Measurements from ENCODE around the gene COIL.
A peak's percentile ranks its signal among the peaks of the same experiment; 100 is the strongest.
"Not testable (repeated sequence)": the region's sequence is repeated elsewhere in the genome, so short reads cannot be mapped to it uniquely, and the experiment has no call there.

Gene COIL

DNA sequence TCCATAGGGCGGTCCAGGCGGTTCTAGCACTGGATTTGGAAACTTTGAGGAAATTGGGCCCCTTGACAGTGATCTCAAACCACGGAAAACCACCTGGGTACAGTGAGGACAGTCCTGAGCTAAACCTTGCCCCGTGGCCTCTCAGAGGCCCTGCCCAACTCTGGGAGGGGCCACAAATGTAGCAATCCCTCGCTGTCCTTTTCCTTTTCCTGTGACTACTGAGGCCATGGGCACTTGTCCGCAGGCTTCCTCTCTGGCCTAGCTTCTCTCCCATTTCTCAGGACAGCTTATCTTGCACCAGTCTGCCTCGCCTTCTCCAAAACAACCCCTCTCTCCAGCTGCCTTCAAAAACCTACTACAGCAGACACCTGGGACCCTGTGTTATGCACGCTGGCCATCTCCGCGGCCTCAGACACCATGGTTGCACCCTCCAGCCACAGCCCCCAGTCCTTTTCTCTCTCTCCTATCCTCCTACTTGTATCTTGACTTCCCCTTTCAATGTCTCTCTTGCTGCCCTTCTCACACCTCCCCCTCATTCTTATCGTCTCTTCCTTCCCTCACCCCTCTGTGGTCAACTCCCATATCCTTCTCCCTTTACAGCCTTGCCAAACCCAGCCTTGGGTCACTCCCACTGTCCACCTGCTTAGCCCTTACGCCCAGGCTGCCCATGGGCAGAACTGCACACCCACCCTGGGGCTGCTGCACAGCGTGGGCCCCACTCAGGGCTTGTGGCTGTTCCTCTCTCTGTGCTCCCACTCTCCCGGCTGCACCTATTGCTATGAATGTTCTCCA is 24.7 kb upstream of the COIL start:
- Mint-ChIP-seq H3K9me3 (no peaks in the 10 kb centered on the region), H3K36me3 (peaks cover 19% of the 10 kb centered on the region), H3K4me3 (no peak overlapping the region), H3K27ac (no peak overlapping the region), H3K4me1 (no peaks in the 10 kb centered on the region)
- ATAC-seq: no peak
- no peak for DNase-seq (ENCODE audit: low spot score in 2 of 2)

DNA sequence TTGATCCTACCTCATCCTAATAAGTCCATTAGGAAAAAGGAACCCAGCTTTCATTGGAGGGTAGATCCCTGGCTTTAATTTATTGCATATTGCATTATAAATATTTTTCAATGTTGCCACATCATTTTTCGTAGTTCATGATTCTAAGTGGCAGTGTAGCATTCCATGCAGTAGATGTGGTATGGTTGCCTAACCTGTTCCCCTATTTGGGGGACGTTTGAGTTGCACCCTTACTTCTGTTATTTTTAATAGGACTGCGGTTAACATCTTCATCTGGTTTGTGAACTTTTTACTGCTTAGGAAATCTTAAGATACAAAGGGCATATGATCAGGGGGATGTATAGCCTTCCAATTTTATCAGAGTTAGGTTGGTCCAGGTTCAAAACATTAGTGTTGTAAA is 22.5 kb upstream of the COIL start:
- Mint-ChIP-seq H3K4me3 (no peak overlapping the region), H3K27ac (no peak overlapping the region), H3K9me3 (no peaks in the 10 kb centered on the region), H3K36me3 (peaks cover 22% of the 10 kb centered on the region), H3K4me1 (peaks cover 10% of the 10 kb centered on the region)
- DNase-seq (ENCODE audit: low spot score in 2 of 2) (no peak), ATAC-seq (no peak)

DNA sequence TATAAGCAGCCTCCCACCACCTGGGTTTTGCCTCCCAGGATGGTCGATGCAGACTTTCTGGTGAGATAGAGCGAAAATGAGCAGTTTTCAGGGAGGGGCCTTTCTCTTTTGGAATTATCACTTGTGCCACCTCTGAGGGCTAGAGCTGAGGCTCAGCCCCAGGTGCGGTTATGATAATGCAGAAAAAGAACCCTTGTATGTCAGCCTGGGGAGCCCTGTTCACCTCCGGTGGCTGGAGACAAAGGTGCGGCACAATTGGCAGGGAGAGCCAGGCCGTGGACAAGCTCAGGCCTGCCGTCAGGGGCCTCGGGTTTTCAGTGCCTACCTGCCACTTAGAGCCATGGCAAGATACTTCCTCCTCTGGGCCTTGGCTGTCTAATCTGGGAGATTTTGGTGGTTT is 21.5 kb upstream of the COIL start:
- Mint-ChIP-seq H3K36me3 (peaks cover 26% of the 10 kb centered on the region), H3K27ac (peak overlapping the region; percentile 76), H3K4me1 (peaks cover 14% of the 10 kb centered on the region), H3K4me3 (no peak overlapping the region), H3K9me3 (no peaks in the 10 kb centered on the region)
- ATAC-seq (no peak), DNase-seq (ENCODE audit: low spot score in 2 of 2) (no peak)

DNA sequence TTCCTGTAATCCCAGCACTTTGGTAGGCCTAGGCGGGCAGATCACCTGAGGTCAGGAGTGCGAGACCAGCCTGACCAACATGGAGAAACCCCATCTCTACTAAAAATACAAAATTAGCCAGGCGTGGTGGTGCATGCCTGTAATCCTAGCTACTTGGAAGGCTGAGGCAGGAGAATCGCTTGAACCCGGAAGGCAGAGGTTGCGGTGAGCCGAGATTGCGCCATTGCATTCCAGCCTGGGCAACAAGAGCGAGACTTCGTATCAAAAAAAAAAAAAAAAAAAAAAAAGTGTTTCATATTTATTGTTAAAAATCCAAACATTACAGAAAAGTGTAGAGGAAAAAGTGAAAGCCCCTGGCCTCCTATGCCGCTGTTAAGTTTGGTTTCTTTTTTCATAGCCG is 19.7 kb upstream of the COIL start:
- DNase-seq (ENCODE audit: low spot score in 2 of 2); ATAC-seq; H3K36me3 Mint-ChIP-seq; H3K9me3 Mint-ChIP-seq; H3K4me3 Mint-ChIP-seq; H3K27ac Mint-ChIP-seq: not testable (repeated sequence)
- H3K4me1 Mint-ChIP-seq: peaks cover 14% of the 10 kb centered on the region

DNA sequence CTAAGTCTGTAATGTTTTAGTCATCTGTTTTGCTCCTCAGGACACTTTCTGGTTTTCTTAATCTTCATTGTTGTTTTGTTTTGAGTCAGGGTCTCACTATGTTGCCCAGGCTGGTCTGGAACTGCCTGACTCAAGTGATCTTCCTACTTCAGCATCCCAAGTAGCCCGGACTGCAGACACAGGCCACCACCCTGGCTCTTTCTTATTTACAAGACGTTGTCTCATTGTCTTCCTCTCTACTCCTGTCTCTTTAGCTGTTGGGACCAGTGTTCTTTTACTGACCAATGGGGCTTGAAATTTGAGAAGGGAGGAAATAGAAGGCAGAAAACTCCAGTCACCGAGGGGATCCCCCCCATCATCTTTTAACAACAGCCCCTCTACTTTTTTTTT is 18.2 kb upstream of the COIL start:
- Mint-ChIP-seq H3K36me3 (peaks cover 7% of the 10 kb centered on the region), H3K9me3 (no peaks in the 10 kb centered on the region), H3K4me3 (peak overlapping the region; percentile 84), H3K4me1 (peaks cover 14% of the 10 kb centered on the region), H3K27ac (peak overlapping the region; percentile 76)
- ATAC-seq (peak; percentile 35), DNase-seq (ENCODE audit: low spot score in 2 of 2) (no peak)

DNA sequence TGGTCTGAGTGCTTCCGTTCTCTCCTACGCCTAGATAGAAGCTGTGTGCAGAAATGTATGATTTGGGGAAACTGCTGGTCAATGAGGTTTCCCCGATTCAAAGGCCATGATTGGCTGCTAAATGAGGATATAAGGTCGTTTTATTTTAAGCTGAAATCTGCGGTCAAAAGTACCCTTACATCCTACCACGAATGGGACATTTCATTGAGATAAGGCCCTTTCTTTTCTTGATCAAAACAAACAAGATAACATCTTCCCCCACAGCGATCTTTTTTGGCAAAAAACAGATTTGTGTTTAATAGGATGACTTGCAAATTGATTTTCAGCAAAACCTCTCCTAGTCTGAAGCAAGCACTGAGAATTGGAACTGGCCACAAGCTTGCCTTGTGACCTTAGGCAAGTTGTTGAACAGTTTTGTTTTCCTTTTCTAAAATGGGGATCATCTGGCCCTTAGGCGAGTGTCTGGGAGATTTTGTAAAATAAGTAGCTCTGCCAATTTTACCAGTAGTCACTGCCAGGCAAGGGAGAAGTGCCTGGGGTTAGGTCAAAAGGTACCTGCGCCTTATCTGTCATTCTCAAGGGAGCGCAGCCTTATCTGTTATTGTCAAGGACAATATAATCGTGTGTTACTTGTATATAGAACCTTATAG is 17.7 kb upstream of the COIL start:
- ATAC-seq: peak; percentile 27
- peaks cover 14% of the 10 kb centered on the region for H3K4me1 Mint-ChIP-seq
- peak overlapping the region; percentile 76 for H3K27ac Mint-ChIP-seq
- H3K9me3 Mint-ChIP-seq: no peaks in the 10 kb centered on the region
- peak overlapping the region; percentile 84 for H3K4me3 Mint-ChIP-seq
- H3K36me3 Mint-ChIP-seq: peaks cover 7% of the 10 kb centered on the region
- no peak for DNase-seq (ENCODE audit: low spot score in 2 of 2)

DNA sequence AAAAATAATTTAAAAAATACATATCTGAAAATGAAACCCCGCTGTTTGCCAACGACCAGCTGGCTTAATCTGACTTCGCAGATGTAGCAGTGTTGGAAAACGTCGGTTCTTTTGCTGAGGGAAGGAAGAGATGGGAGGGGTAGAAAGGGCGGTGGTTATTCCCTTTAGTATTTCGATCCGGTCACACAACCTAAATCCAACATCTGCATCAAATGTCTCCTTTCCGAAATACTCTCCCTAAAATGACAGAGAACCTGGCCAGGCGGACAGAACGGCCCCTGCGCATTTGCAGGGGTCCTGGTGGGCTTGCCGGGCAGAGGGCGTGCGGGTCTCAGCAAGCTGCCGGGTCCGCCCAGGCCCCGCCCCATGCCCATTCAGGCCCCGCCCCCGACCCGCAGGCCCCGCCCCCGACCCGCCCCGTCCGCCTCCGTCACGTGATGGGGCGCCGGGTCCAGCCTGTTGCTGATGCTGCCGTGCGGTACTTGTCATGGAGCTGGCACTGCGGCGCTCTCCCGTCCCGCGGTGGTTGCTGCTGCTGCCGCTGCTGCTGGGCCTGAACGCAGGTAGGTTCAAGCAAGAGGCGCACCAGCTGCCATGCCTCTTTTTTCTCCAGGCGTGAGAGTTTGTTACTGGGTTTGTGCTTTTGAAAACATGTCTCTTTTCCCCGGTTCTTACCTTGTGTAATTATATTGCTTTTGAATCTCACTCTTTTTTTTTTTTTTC is 17.0 kb upstream of the COIL start, which contains the start of gene SCPEP1:
Gene SCPEP1, plus strand, starts transcription at position 459 of the 723 bp plus-strand sequence. Its CDS starts 29 bp downstream, at position 488.
- Mint-ChIP-seq H3K36me3 (peaks cover 7% of the 10 kb centered on the region), H3K9me3 (no peaks in the 10 kb centered on the region), H3K27ac (peak within 1 kb of the TSS; percentile 76), H3K4me3 (peak within 1 kb of the TSS; percentile 84), H3K4me1 (peaks cover 14% of the 10 kb centered on the region)
- ATAC-seq (peak; percentile 97), DNase-seq (ENCODE audit: low spot score in 2 of 2) (peak; percentile 60 to 85)

DNA sequence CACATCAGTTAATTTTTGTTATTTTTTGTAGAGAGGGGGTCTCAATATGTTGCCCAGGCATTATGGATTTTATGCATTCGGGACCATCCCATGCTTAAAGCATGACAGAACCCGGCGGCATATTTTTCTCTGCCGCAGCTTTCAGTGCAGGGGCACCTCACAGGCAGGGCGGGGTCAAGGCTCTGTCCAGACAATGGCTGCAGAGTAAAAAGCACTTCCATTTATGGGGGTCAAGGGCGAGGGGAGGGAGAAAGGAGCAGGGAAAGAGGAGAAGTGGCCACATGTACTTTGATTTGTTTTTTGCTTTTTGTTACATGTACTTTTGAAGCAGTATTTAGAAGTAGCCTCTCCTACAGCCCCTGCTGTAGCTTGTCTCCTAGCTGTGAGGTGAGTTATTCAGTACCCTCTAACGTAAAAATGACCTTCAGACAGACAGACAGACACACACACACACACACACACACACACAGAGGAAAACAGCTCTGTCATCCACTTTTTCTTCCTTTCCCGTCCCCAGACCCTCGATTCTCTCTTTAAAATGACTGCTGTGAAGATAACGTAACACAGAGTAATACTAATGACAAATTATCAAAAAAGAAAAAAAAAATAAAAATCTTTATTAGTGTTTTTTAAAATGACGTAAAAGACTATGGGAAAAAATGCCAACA is 16.2 kb upstream of the COIL start:
- peaks cover 14% of the 10 kb centered on the region for H3K4me1 Mint-ChIP-seq
- peaks cover 7% of the 10 kb centered on the region for H3K36me3 Mint-ChIP-seq
- peak overlapping the region; percentile 84 for H3K4me3 Mint-ChIP-seq
- no peak for DNase-seq (ENCODE audit: low spot score in 2 of 2)
- no peaks in the 10 kb centered on the region for H3K9me3 Mint-ChIP-seq
- ATAC-seq: no peak
- H3K27ac Mint-ChIP-seq: no peak overlapping the region

DNA sequence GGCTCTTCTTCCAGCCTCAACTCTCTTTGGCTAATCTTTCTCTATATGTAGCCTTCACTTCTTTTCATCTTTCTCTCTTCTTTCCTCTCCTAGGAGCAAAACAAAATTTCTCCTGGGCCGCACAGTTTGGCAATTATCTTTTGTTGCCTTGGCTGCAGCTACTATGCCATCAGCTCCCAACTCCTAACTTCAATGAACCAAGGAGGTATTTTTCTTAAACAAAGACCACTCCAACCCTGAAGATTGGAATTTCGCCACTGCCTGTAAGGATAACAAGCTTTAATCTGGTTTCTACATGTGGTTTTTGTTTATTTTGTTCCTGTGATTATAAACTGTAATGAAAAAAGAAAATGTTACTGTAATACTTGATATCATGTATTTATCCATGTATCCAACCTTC is 14.8 kb upstream of the COIL start:
- no peak for DNase-seq (ENCODE audit: low spot score in 2 of 2)
- no peaks in the 10 kb centered on the region for H3K9me3 Mint-ChIP-seq
- H3K36me3 Mint-ChIP-seq: peaks cover 7% of the 10 kb centered on the region
- no peak overlapping the region for H3K27ac Mint-ChIP-seq
- peaks cover 14% of the 10 kb centered on the region for H3K4me1 Mint-ChIP-seq
- no peak for ATAC-seq
- no peak overlapping the region for H3K4me3 Mint-ChIP-seq

DNA sequence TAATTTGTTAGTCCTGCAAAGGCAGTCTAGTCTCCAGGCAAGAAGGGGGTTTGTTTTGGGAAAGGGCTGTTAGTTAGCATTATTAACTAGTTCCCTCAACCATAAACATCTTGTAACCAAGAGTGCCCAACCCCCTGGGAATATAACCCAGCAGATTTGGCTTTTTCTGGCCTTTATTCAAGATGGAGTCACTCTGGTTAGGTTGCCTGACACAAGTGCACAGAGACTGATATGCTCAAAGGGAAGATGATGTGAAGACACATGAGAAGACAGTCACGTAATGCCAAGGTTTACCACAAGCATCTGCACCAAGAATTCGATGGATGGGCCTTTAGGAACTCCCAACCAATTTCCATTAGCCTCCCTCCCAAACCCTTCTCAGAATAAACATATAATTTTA is 13.2 kb upstream of the COIL start:
- no peak overlapping the region for H3K4me3 Mint-ChIP-seq
- DNase-seq (ENCODE audit: low spot score in 2 of 2) (no peak), ATAC-seq (no peak)
- H3K9me3 Mint-ChIP-seq: no peaks in the 10 kb centered on the region
- H3K36me3 Mint-ChIP-seq: peaks cover 7% of the 10 kb centered on the region
- peaks cover 11% of the 10 kb centered on the region for H3K4me1 Mint-ChIP-seq
- no peak overlapping the region for H3K27ac Mint-ChIP-seq

DNA sequence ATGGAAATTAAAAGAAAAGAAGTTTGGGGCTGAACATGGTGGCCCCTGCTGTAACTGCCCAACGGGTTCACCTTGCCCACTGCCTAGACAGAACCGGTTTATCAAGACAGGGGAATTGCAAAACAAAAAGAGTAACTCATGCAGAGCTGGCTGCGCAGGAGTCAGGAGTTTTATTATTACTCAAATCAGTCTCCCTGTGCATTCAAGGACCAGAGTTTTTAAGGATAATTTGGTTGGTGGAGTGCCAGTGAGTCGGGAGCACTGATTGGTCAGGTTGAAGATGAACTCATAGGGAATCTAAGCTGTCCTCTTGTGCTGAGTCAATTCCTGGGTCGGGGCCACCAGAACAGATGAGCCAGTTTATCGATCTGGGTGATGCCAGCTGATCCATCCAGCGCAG is 12.7 kb upstream of the COIL start:
- DNase-seq (ENCODE audit: low spot score in 2 of 2) (no peak), ATAC-seq (no peak)
- Mint-ChIP-seq H3K36me3 (peaks cover 5% of the 10 kb centered on the region), H3K4me1 (peaks cover 6% of the 10 kb centered on the region), H3K4me3 (no peak overlapping the region), H3K27ac (no peak overlapping the region), H3K9me3 (no peaks in the 10 kb centered on the region)

DNA sequence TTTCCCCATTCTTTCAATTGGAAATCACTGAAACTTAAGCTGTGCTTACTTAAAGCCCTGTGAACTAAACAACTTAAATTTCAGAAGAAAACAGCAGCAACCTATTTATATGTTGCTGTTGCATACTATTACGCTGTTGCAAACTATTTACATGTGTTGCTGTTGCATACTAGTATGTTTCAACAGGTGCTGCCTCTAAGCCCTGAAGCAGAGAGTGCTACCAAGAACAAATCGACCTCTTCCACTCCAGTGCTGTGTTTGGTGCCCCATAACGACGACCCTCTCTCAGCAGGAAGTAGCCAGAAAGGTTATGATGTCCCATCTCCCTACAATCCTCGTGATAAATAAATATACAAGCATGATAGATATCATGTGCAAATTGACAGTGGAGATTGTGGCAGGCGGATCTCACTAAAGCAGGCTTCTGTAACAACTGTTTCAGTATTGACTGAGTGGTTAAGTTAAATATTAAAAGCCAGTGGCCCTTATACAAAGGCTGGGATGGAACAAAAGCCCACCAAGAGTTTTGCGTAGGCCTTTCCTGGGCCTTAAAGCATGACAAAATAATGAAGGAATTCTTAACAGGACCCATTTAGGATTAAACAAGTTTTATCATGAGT is 11.4 kb upstream of the COIL start:
- no peak overlapping the region for H3K27ac Mint-ChIP-seq

DNA sequence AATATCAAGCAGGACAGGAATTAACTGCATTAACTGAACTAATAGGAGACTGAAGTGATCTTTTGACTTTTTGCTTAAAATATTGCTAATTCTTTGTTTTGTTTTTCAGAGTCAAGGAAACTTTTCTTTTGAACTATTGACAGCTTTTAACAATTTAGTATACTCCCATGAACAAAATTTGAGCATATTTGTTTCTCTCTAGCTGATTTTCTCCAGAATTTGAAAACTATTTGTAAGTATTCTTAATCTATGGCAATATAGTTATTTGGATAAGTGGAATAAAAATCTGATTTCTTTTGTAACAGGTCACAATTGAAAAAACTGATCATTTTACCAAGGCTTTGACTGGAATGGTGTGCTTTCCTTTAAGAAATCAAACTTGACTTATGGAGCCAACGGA is 10.1 kb upstream of the COIL start:
- no peak overlapping the region for H3K4me3 Mint-ChIP-seq
- no peak overlapping the region for H3K27ac Mint-ChIP-seq
- H3K9me3 Mint-ChIP-seq: no peaks in the 10 kb centered on the region
- no peaks in the 10 kb centered on the region for H3K4me1 Mint-ChIP-seq
- DNase-seq (ENCODE audit: low spot score in 2 of 2) (no peak), ATAC-seq (no peak)
- H3K36me3 Mint-ChIP-seq: no peaks in the 10 kb centered on the region

More for the DNA sequence above, 11.4 kb upstream of the COIL start:
- DNase-seq (ENCODE audit: low spot score in 2 of 2) (no peak), ATAC-seq (no peak)
- Mint-ChIP-seq H3K4me1 (no peaks in the 10 kb centered on the region), H3K36me3 (no peaks in the 10 kb centered on the region), H3K9me3 (no peaks in the 10 kb centered on the region), H3K4me3 (no peak overlapping the region)

DNA sequence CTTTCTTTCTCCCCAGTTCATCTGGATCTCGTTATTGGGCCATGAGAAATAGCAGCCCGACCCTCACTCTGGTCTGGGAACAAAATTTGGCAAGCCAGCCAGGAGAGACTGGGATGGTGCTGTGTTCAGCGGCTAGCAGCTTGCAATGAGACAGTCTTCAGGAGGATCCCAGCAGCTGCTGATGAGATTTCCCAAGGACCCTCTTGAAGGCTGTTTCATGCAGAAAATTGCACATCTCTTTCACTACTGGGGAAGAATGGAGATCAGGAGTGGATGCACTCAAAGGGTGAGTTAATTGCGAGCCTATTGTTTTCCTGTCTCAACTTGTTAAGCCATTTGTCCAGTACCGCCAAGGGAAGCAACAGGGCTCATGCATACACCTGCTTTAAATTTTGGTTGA is 5.5 kb upstream of the COIL start:
- H3K4me3 Mint-ChIP-seq: no peak overlapping the region
- no peaks in the 10 kb centered on the region for H3K36me3 Mint-ChIP-seq
- ATAC-seq (no peak), DNase-seq (ENCODE audit: low spot score in 2 of 2) (peak in 1 of 2 donors; percentile 40)
- H3K27ac Mint-ChIP-seq: no peak overlapping the region
- no peaks in the 10 kb centered on the region for H3K9me3 Mint-ChIP-seq
- no peaks in the 10 kb centered on the region for H3K4me1 Mint-ChIP-seq

DNA sequence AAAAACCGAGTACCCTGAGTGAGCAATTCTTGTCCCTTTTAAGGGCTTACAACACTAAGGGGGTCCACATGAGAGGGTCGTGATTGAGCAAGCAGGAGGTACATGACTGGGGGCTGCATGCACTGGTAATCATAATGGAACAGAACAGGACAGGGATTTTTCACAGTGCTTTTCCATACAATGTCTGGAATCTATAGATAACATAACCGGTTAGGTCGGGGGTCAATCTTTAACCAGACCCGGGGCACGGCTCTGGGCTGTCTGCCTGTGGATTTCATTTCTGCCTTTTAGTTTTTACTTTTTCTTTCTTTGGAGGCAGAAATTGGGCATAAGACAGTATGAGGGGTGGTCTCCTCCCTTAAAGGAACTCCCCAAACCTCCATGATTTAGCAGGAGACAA is 4.8 kb upstream of the COIL start:
- not testable (repeated sequence) for H3K9me3 Mint-ChIP-seq; H3K27ac Mint-ChIP-seq; ATAC-seq; H3K36me3 Mint-ChIP-seq; H3K4me3 Mint-ChIP-seq; DNase-seq (ENCODE audit: low spot score in 2 of 2); H3K4me1 Mint-ChIP-seq
